Hepatocyte (in vitro differentiated cells): ENCODE data around the gene ZC3H11A. TPM values are rescaled to one million over a fixed set of nuclear protein-coding genes. Genes with fewer than 3 reads are reported as not detected.

ENCODE experiments used
- DNase-seq: peaks from one replicate; pipeline ENCODE4 v3.0.0-alpha.2; 2016; ENCODE audit warnings: low spot score
- H2AFZ ChIP-seq: fragments of 200-600 bp; sonication (generic); 2 replicates; pipeline ENCODE4 v1.6.0; 2016; ENCODE audit warnings: antibody characterized with exemption, mild to moderate bottlenecking
- H3K27ac ChIP-seq: fragments of 200-600 bp; sonication (generic); 2 replicates; pipeline ENCODE4 v1.5.1; 2016; ENCODE audit warnings: mild to moderate bottlenecking
- H3K27me3 ChIP-seq: fragments of 200-600 bp; sonication (generic); 2 replicates; pipeline ENCODE4 v1.6.1; 2016
- H3K36me3 ChIP-seq: fragments of 200-600 bp; sonication (generic); replicated peaks from 2 replicates; pipeline ENCODE4 v1.5.1; 2016; ENCODE audit warnings: low read depth; ENCODE audit not compliant: insufficient read depth
- H3K4me1 ChIP-seq: fragments of 200-600 bp; sonication (generic); 2 replicates; pipeline ENCODE4 v1.5.1; 2016; ENCODE audit warnings: mild to moderate bottlenecking, moderate library complexity; ENCODE audit not compliant: insufficient read depth
- H3K4me2 ChIP-seq: fragments of 200-600 bp; sonication (generic); 2 replicates; pipeline ENCODE4 v1.6.0; 2016
- H3K4me3 ChIP-seq: fragments of 200-600 bp; sonication (generic); 2 replicates; pipeline ENCODE4 v1.5.1; 2016; ENCODE audit warnings: mild to moderate bottlenecking
- H3K79me2 ChIP-seq: fragments of 200-600 bp; sonication (generic); 2 replicates; pipeline ENCODE4 v1.6.0; 2017; ENCODE audit warnings: mild to moderate bottlenecking
- H3K9me2 ChIP-seq: fragments of 200-600 bp; sonication (generic); replicated peaks from 2 replicates; pipeline ENCODE4 v1.6.0; 2017; ENCODE audit warnings: mild to moderate bottlenecking; ENCODE audit not compliant: insufficient read depth
- H3K9me3 ChIP-seq: fragments of 200-600 bp; sonication (generic); 2 replicates; pipeline ENCODE4 v1.5.1; 2016; ENCODE audit warnings: low read depth, mild to moderate bottlenecking
- H4K20me1 ChIP-seq: fragments of 200-600 bp; sonication (generic); 2 replicates; pipeline ENCODE4 v1.6.0; 2016; ENCODE audit warnings: mild to moderate bottlenecking; ENCODE audit not compliant: insufficient read depth, poor library complexity, severe bottlenecking
- CTCF ChIP-seq: fragments of 200-600 bp; sonication (generic); IDR thresholded peaks from 2 replicates; pipeline ENCODE4 v1.5.1; 2016; ENCODE audit warnings: antibody characterized with exemption, mild to moderate bottlenecking; ENCODE audit not compliant: poor library complexity
- EZH2 ChIP-seq: fragments of 200-600 bp; sonication (generic); IDR thresholded peaks from 2 replicates; pipeline ENCODE4 v1.6.1; 2016; ENCODE audit warnings: antibody characterized with exemption, mild to moderate bottlenecking, borderline replicate concordance
- EZH2phosphoT487 ChIP-seq: fragments of 200-600 bp; sonication (generic); IDR thresholded peaks from one replicate; pipeline ENCODE4 v1.6.1; 2018; ENCODE audit warnings: antibody characterized with exemption, mild to moderate bottlenecking, low read depth, moderate library complexity; ENCODE audit not compliant: unreplicated experiment, severe bottlenecking
- WGBS: methylation state at CpG from one replicate; pipeline ENCODE4 v1.1.6; 2016; ENCODE audit warnings: low lambda C conversion rate; ENCODE audit errors: missing lambda C conversion rate; 5-methylcytosine and 5-hydroxymethylcytosine counted together
- polyA plus RNA-seq: library from polyadenylated mRNA; unstranded; fragments of >200 nt; fragmentation: Nextera tagmentation; extraction: Ambion mirVana; gene quantifications from 2 replicates; pipeline ENCODE4 v1.2.1, GENCODE V29; 2016
- total RNA-seq: library from RNA; depleted of rRNA; stranded (reverse); fragments of >200 nt; gene quantifications from 2 replicates; pipeline ENCODE4 v1.2.3, GENCODE V29; 2014

Gene ZC3H11A
- total and polyA plus RNA-seq, 2 experiments from 2014 or later = 34.9 to 120 TPM

DNA sequence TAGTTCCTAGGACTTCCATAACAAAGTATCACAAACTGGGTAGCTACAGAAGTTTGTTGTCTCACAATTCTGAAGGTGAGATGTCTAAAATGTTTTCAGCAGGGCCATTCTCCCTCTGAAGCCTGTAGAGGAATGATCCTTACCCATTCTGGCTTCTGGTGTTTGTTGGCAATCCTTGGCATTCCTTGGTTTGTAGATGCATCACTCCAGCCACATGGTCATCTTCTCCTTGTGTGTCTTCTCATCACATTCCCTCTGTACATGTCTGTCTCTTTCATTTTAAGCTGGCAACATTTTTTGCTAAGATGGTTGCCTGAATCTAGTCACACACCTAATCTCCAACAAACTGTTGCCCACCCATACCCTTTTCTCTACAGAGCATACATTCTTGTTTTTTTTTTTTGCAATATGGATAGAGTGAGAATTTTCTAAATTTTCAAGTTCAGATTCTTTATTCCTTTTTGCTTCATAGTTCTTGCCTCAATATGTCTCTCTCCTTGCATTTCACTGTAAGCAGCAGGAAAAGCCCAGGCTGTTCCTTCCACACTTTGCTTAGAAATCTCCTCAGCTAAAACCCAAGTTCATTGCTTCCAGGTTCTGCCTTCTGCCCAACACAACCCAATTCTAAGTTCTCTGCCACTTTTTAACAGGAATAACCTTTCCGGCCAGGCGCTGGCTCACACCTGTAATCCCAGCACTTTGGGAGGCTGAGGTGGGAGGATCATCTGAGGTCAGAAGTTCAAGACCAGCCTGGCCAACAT lies 18.3 kb downstream of the ZC3H11A start:
- H2AFZ ChIP-seq = no peak overlapping the region
- H3K36me3 ChIP-seq = no peaks in the 10 kb centered on the region
- no peak overlapping the region for H3K4me3 ChIP-seq
- H3K4me2 ChIP-seq = no peak overlapping the region
- H3K9me2 ChIP-seq = no peaks in the 10 kb centered on the region
- no peak overlapping the region for H3K27ac ChIP-seq
- DNase-seq = no peak
- H3K79me2 ChIP-seq = peaks cover 99% of the 10 kb centered on the region
- WGBS = 97% methylated on average over 2 of the region's 2 CpGs
- no peak for TF ChIP-seq CTCF
- no peak for TF ChIP-seq EZH2phosphoT487
- TF ChIP-seq EZH2 = no peak
- no peaks in the 10 kb centered on the region for H3K27me3 ChIP-seq
- peaks cover 69% of the 10 kb centered on the region for H4K20me1 ChIP-seq
- no peaks in the 10 kb centered on the region for H3K9me3 ChIP-seq
- H3K4me1 ChIP-seq = no peaks in the 10 kb centered on the region

DNA sequence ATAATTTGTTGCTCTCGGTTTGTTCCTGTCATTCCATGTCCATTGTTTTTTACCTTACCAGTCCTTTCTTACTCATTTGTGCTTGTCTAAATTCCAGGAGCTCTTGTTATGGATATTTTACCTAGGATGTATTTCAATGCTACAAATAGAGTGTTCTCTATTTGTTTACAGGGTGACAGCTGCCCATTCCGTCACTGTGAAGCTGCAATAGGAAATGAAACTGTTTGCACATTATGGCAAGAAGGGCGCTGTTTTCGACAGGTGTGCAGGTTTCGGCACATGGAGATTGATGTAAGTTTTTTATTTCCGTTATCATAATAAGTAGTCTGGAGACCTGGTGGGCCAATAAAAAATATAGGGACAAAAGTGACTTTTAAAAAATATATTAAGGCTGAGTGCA lies 23.0 kb downstream of the ZC3H11A start:
- H3K4me2 ChIP-seq = no peak overlapping the region
- TF ChIP-seq CTCF = no peak
- TF ChIP-seq EZH2phosphoT487 = no peak
- TF ChIP-seq EZH2 = no peak
- H3K9me3 ChIP-seq = no peaks in the 10 kb centered on the region
- H3K4me1 ChIP-seq = no peaks in the 10 kb centered on the region
- no peak for DNase-seq
- H4K20me1 ChIP-seq = peaks cover 58% of the 10 kb centered on the region
- H2AFZ ChIP-seq = no peak overlapping the region
- WGBS = 97% methylated on average over 6 of the region's 6 CpGs
- H3K9me2 ChIP-seq = no peaks in the 10 kb centered on the region
- H3K36me3 ChIP-seq = no peaks in the 10 kb centered on the region
- H3K27me3 ChIP-seq = no peaks in the 10 kb centered on the region
- H3K79me2 ChIP-seq = peaks cover 98% of the 10 kb centered on the region
- H3K4me3 ChIP-seq = no peak overlapping the region
- no peak overlapping the region for H3K27ac ChIP-seq

DNA sequence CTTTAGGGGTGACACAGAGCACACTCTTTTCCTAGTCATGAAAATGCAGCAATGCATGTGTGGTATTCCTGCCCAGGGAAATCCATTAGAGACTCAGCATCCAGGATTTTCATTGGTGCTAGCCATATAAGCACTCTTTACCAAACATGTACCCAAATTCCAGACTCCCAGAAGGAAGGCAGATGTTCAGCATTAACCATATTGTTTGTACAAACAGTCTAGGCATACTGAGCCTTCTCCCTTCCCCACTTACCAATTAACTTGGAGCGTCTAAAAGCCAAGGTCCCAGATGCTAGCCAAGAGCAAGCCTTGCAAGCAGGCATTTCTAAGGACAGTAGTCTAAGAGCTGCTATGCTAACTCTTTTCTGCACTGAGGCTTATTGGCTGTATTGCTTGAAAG lies 27.9 kb downstream of the ZC3H11A start:
- H3K4me2 ChIP-seq = no peak overlapping the region
- peaks cover 66% of the 10 kb centered on the region for H4K20me1 ChIP-seq
- no peaks in the 10 kb centered on the region for H3K9me3 ChIP-seq
- TF ChIP-seq CTCF = no peak
- TF ChIP-seq EZH2phosphoT487 = no peak
- TF ChIP-seq EZH2 = no peak
- no peaks in the 10 kb centered on the region for H3K4me1 ChIP-seq
- DNase-seq = no peak
- no peaks in the 10 kb centered on the region for H3K27me3 ChIP-seq
- H2AFZ ChIP-seq = no peak overlapping the region
- 85% methylated on average over 1 of the region's 1 CpG for WGBS
- H3K4me3 ChIP-seq = no peak overlapping the region
- no peaks in the 10 kb centered on the region for H3K9me2 ChIP-seq
- peaks cover 2% of the 10 kb centered on the region for H3K36me3 ChIP-seq
- H3K79me2 ChIP-seq = peaks cover 91% of the 10 kb centered on the region
- no peak overlapping the region for H3K27ac ChIP-seq
